Fibroblast of pulmonary artery (primary cell): Measurements from ENCODE around the gene ATP8A1.

ENCODE experiments used
- DNase-seq: peaks from one replicate; pipeline ENCODE4 v3.0.0-alpha.2; 2010; ENCODE audit warnings: low read depth
- H3K4me3 ChIP-seq: replicated peaks from 2 replicates; pipeline ENCODE4 v1.5.1; 2011; ENCODE audit warnings: low read depth, mild to moderate bottlenecking, control low read depth, low read length, moderate library complexity
- TF ChIP-seq, protein P1 (sequence below): IDR thresholded peaks from 2 replicates; pipeline ENCODE4 v1.5.1; 2011; ENCODE audit warnings: mild to moderate bottlenecking, control low read depth, low read length, inconsistent platforms; ENCODE audit errors: missing control alignments

Gene ATP8A1

GRCh38 chr4:42369489-42369888 lies 287.4 kb downstream of the ATP8A1 start:
- no peak overlapping the region for H3K4me3 ChIP-seq
- no peak for DNase-seq
- TF ChIP-seq, protein P1, sequence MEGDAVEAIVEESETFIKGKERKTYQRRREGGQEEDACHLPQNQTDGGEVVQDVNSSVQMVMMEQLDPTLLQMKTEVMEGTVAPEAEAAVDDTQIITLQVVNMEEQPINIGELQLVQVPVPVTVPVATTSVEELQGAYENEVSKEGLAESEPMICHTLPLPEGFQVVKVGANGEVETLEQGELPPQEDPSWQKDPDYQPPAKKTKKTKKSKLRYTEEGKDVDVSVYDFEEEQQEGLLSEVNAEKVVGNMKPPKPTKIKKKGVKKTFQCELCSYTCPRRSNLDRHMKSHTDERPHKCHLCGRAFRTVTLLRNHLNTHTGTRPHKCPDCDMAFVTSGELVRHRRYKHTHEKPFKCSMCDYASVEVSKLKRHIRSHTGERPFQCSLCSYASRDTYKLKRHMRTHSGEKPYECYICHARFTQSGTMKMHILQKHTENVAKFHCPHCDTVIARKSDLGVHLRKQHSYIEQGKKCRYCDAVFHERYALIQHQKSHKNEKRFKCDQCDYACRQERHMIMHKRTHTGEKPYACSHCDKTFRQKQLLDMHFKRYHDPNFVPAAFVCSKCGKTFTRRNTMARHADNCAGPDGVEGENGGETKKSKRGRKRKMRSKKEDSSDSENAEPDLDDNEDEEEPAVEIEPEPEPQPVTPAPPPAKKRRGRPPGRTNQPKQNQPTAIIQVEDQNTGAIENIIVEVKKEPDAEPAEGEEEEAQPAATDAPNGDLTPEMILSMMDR, result no peak

GRCh38 chr4:42366959-42367358 lies 289.9 kb downstream of the ATP8A1 start:
- TF ChIP-seq, protein P1, result no peak
- no peak for DNase-seq
- no peak overlapping the region for H3K4me3 ChIP-seq

DNA sequence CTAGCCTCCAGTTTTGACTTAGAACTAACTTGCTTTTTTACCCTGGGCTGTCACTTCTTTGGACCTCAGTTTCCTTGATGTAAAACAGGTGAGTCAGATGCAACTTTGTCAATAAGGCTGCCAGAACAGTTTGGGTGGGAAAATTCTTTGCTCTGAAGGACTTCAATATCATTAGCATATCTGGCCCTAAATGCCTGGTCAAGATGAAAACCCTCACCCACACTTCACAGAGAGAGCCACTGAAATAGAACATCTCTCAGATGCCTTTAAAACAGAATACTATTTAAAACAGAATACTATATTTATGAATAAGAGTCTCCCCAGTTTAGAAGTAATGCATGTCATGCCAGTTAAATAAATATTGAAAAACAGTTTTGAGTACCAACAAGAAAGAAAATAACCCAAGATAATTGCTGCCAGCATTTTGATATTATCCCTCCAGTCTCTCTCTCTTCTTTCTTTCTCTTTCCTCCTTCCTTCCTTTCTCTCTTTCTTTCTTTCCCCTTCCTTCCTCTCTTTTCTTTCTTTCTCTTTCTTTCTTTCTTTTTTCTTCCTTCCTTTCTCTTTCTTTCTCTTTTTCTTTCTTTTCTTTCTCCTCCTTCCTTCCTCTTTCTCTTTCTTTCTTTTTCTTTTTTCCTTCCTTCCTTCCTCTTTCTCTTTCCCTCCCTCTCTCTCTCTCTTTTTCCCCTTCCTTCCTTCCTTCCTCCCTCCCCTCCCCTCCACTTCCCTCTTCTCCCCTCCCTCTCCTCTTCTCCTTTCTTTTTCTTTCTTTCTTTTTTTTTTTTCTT lies 292.4 kb downstream of the ATP8A1 start:
- DNase-seq, result no peak
- TF ChIP-seq, protein P1, result no peak
- H3K4me3 ChIP-seq, result no peak overlapping the region

DNA sequence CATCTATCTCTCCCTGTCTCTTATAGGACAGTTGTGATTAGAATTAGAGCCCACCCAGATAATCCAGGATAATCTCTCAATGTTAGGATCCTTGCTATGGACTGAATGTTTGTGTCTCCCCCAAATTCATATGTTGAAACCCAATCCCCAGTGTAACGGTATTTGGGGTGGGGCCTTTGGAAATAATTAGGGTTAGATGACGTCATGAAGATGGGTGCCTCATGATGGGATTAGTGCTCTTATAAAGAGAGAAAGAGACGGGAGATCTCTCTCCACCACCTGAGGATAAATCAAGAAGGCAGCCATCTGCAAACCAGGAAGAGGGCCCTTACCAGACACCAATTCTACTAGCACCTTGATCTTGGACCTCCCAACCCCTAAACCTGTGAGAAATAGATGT lies 293.3 kb downstream of the ATP8A1 start:
- TF ChIP-seq, protein P1, result no peak
- no peak overlapping the region for H3K4me3 ChIP-seq
- no peak for DNase-seq

- TF ChIP-seq, protein P1, result no peak
- DNase-seq, result no peak
- H3K4me3 ChIP-seq, result no peak overlapping the region
These were observed 294.3 kb downstream of the ATP8A1 start for GRCh38 chr4:42362591-42362990.

GRCh38 chr4:42361456-42361855 lies 295.4 kb downstream of the ATP8A1 start:
- TF ChIP-seq, protein P1, result no peak
- no peak for DNase-seq

DNA sequence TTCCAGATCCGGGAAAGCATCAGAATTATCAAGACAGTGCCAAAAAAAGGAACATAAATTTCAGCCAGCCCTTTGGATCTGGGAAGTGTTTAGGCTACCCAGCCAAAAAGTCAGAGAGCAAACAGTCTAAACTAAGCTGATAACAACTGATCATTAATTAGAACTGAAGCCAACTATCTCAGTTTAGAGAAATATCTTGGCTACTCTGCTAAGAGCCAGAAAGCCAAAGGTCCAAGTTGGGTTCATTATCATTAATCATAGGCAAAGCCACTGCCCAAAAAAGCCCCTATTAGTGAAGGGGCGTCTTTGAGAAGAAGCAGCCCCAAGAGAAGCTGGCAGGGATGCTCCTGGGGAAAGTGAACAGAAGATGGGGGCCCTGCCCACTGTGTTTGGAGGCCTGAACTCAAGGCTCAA lies 296.6 kb downstream of the ATP8A1 start:
- TF ChIP-seq, protein P1, result no peak
- no peak for DNase-seq

More at GRCh38 chr4:42361456-42361855, 295.4 kb downstream of the ATP8A1 start:
- H3K4me3 ChIP-seq, result no peak overlapping the region

More for the DNA sequence above, 296.6 kb downstream of the ATP8A1 start:
- no peak overlapping the region for H3K4me3 ChIP-seq
